NCI-H2196 treated with DMSO at 0.1 percent for 48 hours (cell line): ENCODE data around the gene SOX5.
"Not testable (repeated sequence)": the region's sequence is repeated elsewhere in the genome, so short reads cannot be mapped to it uniquely, and the experiment has no call there.

ENCODE experiments used
- DNase-seq: peaks from one replicate; lab custom pipeline; 2025; ENCODE audit not compliant: unreplicated experiment; lab: John Stamatoyannopoulos, UW

SOX5 gene

GRCh38 chr12:23847857-23848256 lies 101.6 kb downstream of the SOX5 start:
- DNase-seq: no peak

DNA sequence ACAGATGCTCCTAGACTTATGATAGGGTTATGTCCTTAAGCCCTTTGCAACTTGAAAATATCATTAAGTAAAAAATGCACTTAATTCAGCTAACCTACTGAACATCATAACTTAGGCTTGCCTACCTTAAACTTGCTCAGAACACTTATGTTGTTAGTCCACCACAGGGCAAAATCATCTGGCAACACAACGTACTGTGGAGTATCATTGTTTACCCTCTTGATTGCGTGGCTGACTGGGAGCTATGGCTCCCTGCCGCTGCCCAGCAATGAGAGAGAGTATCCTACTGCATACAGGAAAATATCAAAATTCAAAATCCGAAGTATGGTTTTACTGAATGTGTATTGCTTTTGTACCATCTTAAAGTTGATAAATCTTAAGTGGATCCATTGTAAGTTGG lies 105.5 kb downstream of the SOX5 start:
- DNase-seq: no peak

DNA sequence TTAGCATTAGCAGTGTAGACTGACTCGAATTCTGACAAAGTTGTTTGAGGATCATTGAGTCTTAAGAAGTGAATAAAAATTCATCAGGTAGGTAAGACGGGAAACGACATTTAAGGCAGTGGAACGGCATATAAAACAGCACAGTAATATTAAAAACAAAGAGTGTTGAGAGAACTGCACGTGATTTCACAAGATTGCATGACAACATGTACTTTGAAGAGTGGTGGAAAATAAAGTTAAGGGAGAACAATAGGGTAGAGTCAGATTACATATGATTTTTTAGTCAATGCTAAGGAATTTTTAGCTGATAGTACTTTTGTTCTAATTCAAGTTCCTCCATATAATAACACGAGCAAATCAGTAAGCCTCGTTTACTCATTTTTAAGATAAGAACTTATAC lies 115.4 kb downstream of the SOX5 start:
- no peak for DNase-seq

DNA sequence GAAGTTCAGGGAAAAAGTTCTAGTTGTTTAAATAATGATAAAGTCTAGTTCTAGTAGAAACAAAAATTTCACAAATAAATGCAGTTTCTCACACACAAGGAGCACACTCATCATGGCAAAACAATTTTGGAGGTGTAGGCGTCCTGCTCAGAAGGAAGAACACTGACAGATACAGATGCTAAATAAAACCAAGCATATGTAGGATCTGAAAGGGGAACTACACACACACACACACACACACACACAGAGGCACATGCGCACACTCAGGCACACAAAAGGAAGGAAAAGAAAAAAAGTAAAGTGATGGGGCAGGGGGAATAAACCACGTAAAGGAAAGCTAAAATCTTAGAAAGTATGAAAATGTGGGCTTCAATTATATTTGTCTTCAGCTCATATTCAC lies 117.7 kb downstream of the SOX5 start:
- no peak for DNase-seq

GRCh38 chr12:23830210-23830609 lies 119.3 kb downstream of the SOX5 start:
- no peak for DNase-seq

DNA sequence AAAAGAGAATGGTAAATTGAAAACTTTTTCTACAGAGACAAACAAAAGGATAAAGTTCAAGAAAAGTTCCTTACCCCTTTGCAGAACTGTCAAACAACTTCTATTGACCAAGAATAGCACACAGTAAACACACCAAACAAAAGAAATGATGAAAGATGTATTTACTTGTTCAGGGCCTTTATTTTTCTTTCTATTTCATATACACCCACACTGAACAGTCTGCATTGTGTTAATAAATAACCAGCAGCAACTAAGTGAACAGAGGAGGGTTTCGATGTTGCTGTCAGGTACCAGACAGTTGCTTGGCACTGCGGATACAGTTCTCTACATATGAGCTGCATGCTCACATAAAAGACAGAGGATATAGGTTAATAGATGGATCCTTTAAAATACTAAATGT lies 122.1 kb downstream of the SOX5 start:
- DNase-seq: no peak

- DNase-seq: not testable (repeated sequence)
Measured at GRCh38 chr12:23825124-23825523, 124.3 kb downstream of the SOX5 start.

- no peak for DNase-seq
Measured at GRCh38 chr12:23824358-23824757, 125.1 kb downstream of the SOX5 start.

- not testable (repeated sequence) for DNase-seq
Measured at GRCh38 chr12:23822883-23823282, 126.6 kb downstream of the SOX5 start.

DNA sequence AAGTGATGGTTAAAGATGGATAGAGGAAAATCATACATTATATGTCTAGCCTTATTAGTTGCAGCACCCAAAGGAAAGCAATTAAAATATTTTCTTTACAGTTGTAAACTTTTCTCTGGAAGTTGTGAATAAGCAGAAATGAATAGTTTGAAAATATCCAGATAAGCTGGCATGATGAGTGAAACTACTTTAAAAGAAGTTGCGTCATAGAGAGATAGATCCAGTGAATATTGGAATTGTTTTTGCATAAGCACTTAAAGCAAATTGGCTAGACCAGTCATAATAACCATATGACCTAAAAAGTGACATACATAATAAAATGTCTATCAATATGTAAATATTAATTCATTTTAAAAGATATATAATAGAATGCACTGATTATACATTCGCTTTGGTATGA lies 132.1 kb downstream of the SOX5 start:
- DNase-seq: no peak

- peak; percentile 54 for DNase-seq
Measured at GRCh38 chr12:23816394-23816851, 133.0 kb downstream of the SOX5 start.

GRCh38 chr12:23815810-23816209 lies 133.7 kb downstream of the SOX5 start:
- DNase-seq: no peak

- no peak for DNase-seq
Measured at GRCh38 chr12:23813206-23813605, 136.3 kb downstream of the SOX5 start.

- no peak for DNase-seq
Measured at GRCh38 chr12:23810329-23810902, 139.1 kb downstream of the SOX5 start.

GRCh38 chr12:23803540-23803939 lies 145.9 kb downstream of the SOX5 start:
- no peak for DNase-seq

GRCh38 chr12:23795494-23795893 lies 154.0 kb downstream of the SOX5 start:
- DNase-seq: no peak

GRCh38 chr12:23781118-23781517 lies 168.4 kb downstream of the SOX5 start:
- DNase-seq: no peak

GRCh38 chr12:23775208-23775607 lies 174.3 kb downstream of the SOX5 start:
- no peak for DNase-seq

- peak; percentile 40 for DNase-seq
Measured at GRCh38 chr12:23771240-23771949, 178.1 kb downstream of the SOX5 start.

DNA sequence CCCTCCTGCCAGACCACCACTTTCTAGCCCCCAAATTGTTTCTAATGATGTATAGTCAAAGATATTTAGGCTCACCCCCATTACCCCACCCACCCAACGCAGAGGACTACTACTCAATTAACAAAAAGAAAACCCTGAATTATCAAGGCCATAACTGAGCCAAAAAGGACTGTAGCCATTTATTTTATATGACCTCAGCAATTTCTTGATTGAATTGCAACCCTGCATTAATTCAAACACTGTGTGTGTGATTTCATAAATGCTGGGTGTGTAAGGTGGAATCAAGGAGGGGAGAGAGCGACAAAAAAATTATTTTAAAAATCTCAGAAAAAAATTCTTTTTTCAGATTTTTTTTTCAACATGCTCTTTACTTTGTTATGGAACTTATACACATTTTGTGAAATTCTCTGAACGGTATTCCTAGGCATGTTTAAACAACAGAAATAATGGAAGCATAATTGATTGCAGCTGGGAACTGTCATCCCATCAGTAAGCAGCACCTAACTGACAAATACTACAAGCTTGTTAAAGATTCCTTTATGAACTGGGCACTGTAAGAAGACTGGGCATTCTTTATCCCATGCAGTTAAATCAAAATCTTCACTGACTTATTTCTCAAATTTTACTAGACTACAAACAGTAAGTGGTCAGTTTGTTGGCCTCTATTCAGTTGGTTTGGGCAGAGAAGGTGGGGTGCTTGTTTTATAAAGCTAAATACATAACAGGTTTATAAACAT lies 179.1 kb downstream of the SOX5 start:
- no peak for DNase-seq

DNA sequence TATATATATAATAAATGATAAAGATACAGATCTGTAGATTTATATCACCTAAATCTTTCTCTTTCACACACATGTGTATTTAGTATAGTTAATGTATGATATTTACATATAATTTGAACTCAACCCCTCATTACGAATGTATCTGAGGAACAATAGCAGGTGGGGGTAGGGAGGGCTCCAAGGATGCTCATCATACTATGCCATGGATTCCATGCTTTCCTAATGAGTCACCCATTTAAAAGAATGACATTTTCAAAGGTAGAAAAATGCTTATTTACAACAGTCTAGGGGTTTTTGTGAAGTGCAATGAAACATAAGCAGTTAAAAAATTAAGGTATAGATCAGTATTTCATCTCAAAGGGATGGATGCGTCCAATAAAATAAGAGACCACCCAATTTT lies 181.6 kb downstream of the SOX5 start:
- DNase-seq: no peak

DNA sequence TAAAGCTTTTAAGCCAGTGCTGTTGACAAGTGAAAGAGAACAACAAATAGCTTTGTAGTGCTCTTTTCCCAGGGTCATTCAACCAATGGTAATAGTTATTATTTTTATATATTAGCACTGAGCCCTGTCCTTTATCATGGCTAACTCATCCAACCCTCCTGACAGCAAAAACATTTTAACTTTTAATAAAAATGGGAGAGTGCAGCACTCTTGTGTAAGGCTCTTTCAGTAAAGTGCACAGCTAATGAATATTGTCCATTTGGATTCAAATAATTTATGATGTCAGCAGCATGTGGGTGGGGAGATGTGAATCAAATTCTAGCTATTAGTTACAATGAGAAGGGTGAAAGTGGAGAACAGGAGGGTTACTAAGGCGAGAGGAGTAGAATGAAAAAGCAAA lies 185.7 kb downstream of the SOX5 start:
- DNase-seq: no peak
